Stimulated activated CD4-positive, alpha-beta T cell treated with anti-CD3 and anti-CD28 coated beads, TNF-alpha, amount 100 ng/mL, for 4 hours (primary cell): ENCODE measurements around the gene PCDHA8.
"Not testable (repeated sequence)": the region's sequence is repeated elsewhere in the genome, so short reads cannot be mapped to it uniquely, and the experiment has no call there.

Experiments
- DNase-seq, 3 experiments: peaks; one replicate each; pipeline ENCODE4 v3.0.0-alpha.2; 2020; ENCODE audit warnings: low read depth in 3 of 3

Gene PCDHA8

DNA sequence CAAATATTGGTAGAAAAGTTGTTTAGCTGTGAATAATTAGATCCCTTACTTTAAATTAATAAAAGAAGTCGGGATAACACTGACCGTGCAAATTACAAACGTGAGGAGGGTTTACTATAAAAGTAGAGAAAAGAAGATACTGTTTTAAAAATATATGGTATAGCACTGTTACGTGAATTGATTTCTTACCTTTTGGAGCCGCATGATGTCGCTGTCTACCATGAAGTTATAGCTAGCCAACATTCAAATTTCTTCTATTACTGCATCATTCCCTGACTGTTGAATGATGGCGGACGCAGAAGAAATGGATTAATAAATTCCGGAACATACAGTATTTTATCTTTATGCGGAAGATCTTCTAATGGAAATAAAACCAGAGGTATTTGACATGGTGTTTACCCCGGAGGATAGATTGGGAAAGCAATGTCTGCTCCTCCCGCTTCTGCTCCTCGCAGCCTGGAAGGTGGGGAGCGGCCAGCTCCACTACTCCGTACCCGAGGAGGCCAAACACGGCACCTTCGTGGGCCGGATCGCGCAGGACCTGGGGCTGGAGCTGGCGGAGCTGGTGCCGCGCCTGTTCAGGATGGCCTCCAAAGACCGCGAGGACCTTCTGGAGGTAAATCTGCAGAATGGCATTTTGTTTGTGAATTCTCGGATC lies 13.2 kb upstream of the PCDHA8 start, which contains the start of gene PCDHA6:
Gene PCDHA6, plus strand, starts transcription at position 257 of the 658 bp plus-strand sequence. Its CDS starts 132 bp downstream, at position 389.
- no peak for DNase-seq

DNA sequence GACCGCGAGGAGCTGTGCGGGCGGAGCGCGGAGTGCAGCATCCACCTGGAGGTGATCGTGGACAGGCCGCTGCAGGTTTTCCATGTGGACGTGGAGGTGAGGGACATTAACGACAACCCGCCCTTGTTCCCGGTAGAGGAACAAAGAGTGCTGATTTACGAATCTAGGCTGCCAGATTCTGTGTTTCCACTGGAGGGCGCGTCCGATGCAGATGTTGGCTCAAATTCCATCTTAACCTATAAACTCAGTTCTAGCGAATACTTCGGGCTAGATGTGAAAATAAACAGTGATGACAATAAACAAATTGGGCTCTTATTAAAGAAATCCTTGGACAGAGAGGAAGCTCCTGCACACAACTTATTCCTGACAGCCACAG lies 12.6 kb upstream of the PCDHA8 start:
- no peak for DNase-seq

DNA sequence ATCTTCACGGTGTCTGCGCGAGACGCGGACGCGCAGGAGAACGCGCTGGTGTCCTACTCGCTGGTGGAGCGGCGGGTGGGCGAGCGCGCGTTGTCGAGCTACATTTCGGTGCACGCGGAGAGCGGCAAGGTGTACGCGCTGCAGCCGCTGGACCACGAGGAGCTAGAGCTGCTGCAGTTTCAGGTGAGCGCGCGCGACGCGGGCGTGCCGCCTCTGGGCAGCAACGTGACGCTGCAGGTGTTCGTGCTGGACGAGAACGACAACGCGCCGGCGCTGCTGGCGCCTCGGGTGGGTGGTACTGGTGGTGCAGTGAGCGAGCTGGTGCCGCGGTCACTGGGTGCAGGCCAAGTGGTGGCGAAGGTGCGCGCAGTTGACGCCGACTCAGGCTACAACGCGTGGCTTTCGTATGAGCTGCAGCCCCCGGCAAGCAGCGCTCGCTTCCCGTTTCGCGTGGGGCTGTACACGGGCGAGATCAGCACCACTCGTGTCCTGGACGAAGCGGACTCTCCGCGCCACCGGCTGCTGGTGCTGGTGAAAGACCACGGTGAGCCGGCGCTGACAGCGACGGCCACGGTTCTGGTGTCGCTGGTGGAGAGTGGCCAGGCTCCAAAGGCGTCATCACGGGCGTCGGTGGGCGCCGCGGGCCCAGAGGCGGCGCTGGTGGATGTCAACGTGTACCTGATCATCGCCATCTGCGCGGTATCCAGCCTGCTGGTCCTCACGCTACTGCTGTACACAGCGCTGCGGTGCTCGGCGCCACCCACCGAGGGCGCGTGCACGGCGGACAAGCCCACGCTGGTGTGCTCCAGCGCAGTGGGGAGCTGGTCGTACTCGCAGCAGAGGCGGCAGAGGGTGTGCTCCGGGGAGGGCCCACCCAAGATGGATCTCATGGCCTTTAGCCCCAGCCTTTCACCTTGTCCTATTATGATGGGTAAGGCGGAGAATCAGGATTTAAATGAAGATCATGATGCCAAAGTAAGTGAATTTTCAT lies 11.2 kb upstream of the PCDHA8 start:
- DNase-seq: not testable (repeated sequence)

DNA sequence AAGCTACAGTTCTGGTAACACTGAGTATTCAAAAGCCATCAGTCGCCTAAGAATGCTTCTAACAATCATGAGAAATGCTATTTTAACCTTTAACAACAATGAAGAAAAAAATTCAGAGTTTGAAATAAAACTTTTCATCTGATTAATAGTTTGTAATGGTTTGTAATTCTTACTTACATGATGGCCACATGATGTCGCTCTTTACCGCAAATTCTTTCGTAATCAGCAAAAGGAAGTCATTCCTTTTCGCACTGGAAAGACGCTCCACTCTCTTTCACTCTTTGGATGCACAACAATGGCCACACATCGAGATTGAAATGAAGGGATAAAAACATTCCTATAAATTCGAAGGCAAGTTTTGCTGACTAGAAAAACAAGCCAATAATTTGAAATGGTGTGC lies 7.0 kb upstream of the PCDHA8 start, which contains the start of gene PCDHA7:
Gene PCDHA7, plus strand, starts transcription at position 277 of the 400 bp plus-strand sequence. Its CDS starts 115 bp downstream, at position 392.
- DNase-seq: no peak

DNA sequence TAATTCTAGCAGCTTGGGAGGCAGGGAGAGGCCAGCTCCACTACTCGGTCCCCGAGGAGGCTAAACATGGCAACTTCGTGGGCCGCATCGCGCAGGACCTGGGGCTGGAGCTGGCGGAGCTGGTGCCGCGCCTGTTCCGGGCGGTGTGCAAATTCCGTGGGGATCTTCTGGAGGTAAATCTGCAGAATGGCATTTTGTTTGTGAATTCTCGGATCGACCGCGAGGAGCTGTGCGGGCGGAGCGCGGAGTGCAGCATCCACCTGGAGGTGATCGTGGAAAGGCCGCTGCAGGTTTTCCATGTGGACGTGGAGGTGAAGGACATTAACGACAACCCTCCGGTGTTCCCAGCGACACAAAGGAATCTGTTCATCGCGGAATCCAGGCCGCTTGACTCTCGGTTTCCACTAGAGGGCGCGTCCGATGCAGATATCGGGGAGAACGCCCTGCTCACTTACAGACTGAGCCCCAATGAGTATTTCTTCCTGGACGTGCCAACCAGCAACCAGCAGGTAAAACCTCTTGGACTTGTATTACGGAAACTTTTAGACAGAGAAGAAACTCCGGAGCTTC lies 6.5 kb upstream of the PCDHA8 start:
- not testable (repeated sequence) for DNase-seq

DNA sequence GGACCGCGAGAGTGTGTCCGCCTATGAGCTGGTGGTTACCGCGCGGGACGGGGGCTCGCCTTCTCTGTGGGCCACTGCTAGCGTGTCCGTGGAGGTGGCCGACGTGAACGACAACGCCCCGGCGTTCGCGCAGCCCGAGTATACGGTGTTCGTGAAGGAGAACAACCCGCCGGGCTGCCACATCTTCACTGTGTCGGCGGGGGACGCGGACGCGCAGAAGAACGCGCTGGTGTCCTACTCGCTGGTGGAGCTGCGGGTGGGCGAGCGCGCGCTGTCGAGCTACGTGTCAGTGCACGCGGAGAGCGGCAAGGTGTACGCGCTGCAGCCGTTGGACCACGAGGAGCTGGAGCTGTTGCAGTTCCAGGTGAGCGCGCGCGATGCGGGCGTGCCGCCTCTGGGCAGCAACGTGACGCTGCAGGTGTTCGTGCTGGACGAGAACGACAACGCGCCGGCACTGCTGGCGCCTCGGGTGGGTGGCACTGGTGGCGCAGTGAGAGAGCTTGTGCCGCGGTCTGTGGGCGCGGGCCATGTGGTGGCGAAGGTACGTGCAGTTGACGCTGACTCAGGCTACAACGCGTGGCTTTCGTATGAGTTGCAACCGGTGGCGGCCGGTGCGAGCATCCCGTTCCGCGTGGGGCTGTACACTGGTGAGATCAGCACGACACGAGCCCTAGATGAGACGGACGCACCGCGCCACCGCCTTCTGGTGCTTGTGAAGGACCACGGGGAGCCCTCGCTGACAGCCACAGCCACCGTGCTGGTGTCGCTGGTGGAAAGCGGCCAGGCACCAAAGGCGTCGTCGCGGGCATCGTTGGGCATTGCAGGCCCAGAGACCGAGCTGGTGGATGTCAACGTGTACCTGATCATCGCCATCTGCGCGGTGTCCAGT lies 5.1 kb upstream of the PCDHA8 start:
- DNase-seq: no peak

DNA sequence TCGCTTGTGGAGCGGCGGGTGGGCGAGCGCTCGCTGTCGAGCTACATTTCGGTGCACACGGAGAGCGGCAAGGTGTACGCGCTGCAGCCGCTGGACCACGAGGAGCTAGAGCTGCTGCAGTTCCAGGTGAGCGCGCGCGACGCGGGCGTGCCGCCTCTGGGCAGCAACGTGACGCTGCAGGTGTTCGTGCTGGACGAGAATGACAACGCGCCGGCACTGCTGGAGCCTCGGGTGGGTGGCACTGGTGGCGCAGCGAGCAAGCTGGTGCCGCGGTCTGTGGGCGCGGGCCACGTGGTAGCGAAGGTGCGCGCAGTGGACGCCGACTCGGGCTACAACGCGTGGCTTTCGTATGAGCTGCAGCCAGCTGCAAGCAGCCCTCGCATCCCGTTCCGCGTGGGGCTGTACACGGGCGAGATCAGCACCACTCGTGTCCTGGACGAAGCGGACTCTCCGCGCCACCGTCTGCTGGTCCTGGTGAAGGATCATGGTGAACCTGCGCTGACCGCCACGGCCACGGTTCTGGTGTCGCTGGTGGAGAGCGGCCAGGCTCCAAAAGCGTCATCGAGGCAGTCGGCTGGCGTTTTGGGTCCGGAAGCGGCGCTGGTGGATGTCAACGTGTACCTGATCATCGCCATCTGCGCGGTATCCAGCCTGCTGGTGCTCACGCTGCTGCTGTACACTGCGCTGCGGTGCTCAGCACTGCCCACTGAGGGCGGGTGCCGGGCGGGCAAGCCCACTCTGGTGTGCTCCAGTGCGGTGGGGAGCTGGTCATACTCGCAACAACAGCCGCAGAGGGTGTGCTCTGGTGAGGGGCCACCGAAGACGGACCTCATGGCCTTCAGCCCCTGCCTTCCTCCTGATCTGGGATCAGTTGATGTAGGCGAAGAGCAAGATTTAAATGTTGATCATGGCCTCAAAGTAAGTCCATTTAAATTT lies 2.1 kb downstream of the PCDHA8 start:
- DNase-seq: no peak

DNA sequence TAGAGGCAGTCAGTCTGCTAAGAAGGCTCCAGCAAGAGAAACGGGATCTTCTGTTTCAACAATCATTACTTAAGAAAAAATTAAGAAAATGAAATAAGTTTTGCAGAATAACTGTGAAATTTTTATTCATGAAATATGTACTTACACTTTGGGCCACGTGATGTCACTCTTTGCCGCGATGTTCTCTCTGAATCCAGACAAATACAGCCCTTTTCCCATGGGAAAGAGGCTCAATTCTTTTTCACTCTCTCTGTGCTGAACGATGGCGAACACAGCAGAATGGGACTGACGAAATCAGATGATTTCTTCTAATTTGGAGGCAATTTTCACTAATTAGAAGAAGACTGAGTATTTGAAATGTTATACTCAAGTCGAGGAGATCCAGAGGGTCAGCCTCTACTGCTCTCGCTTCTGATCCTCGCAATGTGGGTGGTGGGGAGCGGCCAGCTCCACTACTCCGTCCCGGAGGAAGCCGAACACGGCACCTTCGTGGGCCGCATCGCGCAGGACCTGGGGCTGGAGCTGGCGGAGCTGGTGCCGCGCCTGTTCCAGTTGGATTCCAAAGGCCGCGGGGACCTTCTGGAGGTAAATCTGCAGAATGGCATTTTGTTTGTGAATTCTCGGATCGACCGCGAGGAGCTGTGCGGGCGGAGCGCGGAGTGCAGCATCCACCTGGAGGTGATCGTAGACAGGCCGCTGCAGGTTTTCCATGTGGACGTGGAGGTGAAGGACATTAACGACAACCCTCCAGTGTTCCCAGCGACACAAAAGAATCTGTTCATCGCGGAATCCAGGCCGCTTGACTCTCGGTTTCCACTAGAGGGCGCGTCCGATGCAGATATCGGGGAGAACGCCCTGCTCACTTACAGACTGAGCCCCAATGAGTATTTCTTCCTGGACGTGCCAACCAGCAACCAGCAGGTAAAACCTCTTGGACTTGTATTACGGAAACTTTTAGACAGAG lies 7.4 kb downstream of the PCDHA8 start, which contains the start of gene PCDHA9:
Gene PCDHA9, plus strand, starts transcription at position 244 of the 964 bp plus-strand sequence. Its CDS starts 114 bp downstream, at position 358.
- DNase-seq: not testable (repeated sequence)

DNA sequence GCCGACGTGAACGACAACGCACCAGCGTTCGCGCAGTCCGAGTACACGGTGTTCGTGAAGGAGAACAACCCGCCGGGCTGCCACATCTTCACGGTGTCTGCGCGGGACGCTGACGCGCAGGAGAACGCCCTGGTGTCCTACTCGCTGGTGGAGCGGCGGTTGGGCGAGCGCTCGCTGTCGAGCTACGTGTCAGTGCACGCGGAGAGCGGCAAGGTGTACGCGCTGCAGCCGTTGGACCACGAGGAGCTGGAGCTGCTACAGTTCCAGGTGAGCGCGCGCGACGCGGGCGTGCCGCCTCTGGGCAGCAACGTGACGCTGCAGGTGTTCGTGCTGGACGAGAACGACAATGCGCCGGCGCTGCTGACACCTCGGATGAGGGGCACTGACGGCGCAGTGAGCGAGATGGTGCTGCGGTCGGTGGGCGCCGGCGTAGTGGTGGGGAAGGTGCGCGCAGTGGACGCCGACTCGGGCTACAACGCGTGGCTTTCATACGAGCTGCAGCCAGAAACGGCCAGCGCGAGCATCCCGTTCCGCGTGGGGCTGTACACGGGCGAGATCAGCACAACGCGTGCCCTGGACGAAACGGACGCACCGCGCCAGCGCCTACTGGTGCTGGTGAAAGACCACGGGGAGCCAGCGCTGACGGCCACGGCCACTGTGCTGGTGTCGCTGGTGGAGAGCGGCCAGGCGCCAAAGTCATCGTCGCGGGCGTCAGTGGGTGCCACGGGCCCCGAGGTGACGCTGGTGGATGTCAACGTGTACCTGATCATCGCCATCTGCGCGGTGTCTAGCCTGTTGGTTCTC lies 9.0 kb downstream of the PCDHA8 start:
- not testable (repeated sequence) for DNase-seq

DNA sequence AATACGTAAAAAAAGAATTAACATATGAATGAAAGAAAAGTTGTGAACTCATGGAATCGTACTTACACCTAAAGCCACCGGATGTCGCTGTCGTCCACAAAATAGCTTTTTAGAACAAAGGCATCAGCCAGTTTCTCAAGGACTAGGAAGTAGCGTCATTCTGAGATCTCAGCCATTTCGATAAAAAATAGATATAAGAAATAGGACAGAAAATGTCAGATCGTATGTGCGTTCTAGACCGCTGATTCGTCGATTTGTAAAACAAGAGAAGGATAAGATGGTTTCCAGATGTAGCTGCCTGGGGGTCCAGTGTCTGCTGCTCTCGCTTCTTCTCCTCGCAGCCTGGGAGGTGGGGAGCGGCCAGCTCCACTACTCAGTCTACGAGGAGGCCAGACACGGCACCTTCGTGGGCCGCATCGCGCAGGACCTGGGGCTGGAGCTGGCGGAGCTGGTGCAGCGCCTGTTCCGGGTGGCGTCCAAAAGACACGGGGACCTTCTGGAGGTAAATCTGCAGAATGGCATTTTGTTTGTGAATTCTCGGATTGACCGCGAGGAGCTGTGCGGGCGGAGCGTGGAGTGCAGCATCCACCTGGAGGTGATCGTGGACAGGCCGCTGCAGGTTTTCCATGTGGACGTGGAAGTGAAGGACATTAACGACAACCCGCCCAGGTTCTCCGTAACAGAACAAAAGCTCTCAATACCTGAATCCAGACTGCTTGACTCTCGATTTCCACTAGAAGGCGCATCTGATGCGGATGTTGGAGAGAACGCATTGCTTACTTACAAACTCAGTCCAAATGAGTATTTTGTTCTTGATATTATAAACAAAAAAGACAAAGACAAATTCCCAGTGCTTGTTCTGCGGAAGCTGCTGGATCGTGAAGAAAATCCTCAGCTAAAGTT lies 15.0 kb downstream of the PCDHA8 start, which contains the start of gene PCDHA10:
Gene PCDHA10, plus strand, starts transcription at position 126 of the 903 bp plus-strand sequence. Its CDS starts 152 bp downstream, at position 278.
- DNase-seq: no peak

DNA sequence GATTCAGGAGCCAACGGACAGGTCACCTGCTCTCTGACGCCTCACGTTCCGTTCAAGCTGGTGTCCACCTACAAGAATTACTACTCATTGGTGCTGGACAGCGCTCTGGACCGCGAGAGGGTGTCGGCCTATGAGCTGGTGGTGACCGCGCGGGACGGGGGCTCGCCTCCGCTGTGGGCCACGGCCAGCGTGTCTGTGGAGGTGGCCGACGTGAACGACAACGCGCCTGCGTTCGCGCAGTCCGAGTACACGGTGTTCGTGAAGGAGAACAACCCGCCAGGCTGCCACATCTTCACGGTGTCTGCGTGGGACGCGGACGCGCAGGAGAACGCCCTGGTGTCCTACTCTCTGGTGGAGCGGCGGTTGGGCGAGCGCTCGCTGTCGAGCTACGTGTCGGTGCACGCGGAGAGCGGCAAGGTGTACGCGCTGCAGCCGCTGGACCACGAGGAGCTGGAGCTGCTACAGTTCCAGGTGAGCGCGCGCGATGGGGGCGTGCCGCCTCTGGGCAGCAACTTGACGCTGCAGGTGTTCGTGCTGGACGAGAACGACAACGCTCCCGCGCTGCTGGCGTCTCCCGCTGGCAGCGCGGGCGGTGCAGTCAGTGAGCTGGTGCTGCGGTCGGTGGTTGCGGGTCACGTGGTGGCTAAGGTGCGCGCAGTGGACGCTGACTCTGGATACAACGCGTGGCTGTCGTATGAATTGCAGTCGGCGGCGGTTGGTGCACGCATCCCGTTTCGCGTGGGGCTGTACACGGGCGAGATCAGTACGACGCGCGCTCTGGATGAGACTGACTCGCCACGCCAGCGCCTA lies 16.4 kb downstream of the PCDHA8 start:
- no peak for DNase-seq

DNA sequence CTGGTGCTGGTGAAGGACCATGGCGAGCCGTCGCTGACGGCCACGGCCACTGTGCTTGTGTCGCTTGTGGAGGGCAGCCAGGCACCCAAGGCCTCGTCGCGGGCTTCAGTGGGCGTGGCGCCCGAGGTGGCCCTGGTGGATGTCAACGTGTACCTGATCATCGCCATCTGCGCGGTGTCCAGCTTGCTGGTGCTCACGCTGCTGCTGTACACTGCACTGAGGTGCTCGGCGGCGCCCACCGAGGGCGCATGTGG lies 16.9 kb downstream of the PCDHA8 start:
- no peak for DNase-seq

DNA sequence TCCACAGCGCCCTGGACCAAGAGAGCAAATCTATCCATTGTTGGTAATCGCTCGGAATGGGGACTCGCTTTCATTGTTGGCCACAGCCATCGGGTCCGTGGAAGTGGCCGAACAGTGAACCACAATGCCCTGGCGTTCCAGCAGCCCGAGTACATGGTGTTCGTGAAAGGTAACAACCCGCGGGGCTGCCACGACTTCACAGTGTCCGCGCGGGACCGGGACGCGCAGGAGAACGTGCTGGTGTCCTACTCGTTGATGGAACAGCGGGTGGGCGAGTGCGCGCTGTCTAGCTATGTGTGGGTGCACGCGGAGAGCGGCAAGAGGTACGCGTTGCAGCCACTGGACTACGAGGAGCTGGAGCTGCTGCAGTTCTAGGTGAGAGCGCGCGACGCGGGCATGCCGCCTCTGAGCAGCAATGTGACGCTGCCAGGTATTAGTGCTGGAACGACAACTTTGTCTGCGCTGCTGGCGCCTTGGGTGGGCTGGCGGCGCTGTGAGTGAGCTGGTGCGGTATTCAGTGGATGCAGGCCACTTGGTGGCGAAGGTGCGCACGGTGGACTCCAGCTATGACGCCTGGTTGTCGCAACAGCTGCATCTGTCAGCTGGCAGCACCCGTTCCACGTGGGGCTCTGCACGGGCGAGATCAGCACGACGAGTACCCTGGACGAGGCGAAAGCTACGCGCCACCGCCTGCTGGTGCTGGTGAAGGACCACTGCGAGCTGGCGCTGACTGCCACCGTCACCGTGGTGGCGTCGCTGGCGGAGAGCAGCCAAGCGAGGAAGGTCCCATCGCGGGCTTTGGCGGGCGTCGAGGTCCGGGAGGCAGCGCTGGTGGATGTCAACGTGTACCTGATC lies 21.7 kb downstream of the PCDHA8 start:
- DNase-seq: no peak

DNA sequence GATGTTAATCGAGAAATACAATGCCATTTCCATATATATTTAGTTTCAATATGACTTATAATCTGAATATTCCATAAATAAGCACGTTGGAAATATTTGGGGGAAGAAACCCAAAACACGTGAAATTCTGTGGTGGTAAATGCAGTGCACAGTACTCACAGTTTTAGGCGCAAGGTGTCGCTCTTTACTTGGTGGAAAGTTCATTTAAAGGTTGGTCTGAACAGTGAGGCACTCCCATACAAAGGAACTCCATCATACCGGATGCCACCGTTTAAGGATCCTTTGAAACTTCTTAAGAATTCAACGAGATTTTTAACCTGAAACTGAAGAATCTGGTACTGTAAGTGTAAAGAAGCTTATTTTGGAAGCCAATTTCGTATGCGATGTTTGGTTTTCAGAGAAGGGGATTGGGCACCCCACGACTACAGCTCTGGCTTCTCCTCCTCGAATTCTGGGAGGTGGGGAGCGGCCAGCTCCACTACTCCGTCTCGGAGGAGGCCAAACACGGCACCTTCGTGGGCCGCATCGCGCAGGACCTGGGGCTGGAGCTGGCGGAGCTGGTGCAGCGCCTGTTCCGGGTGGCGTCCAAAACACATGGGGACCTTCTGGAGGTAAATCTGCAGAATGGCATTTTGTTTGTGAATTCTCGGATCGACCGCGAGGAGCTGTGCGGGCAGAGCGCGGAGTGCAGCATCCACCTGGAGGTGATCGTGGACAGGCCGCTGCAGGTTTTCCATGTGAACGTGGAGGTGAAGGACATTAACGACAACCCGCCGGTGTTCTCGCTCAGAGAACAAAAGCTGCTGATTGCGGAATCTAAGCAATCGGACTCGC lies 28.0 kb downstream of the PCDHA8 start, which contains the start of gene PCDHA11:
Gene PCDHA11, plus strand, starts transcription at position 237 of the 834 bp plus-strand sequence. Its CDS starts 147 bp downstream, at position 384.
- DNase-seq: no peak
